ENCODE measurements around the gene ARPC2. TPM values are rescaled to one million over a fixed set of nuclear protein-coding genes. Genes with fewer than 3 reads are reported as not detected.
A peak's percentile ranks its signal among the peaks of the same experiment; 100 is the strongest.
"Not testable (repeated sequence)": the region's sequence is repeated elsewhere in the genome, so short reads cannot be mapped to it uniquely, and the experiment has no call there.

ARPC2 gene
- total and polyA plus RNA-seq, 8 donors: 229 to 452 (median 256) TPM

DNA sequence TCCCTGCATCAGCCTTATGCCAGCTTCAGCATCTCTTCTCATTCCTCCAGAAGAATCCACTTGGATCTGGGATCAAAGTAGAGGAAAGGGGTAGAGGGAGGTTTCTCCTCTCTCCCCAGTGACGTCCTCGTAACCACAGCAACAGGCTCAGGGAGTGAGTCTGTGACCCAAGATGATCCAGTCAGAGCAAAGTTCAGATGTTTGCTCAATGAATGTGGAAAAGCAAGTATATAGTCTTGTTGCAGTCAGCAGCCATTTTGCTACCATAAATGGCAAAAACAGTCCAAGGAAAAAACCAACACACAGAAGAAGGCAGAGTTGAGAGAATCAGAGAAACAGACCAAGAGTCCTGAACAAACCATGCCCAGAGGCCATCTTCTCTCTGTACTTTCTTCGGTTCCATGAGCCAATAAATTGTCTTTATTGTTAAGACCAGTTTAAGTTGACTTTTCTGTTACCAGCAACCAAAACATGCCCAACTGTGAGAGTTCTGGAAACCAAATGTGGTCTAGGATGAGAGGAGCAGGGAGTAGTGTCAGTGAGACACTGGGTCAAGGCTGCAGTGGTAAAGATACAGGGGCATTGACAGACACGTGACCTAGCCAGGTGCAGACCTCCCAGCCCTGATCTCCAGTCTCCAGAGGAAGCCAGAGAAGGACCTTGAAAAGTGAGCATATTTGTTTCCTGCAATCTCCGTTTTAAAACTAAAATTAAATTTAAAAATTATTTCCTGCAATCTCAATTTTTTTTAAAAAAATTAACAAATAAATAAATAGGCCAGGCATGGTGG, 47.0 kb upstream of the ARPC2 start:
- Histone ChIP-seq H3K4me3 (no peak overlapping the region), H3K36me3 (no peaks in the 10 kb centered on the region)
- no peak for DNase-seq

DNA sequence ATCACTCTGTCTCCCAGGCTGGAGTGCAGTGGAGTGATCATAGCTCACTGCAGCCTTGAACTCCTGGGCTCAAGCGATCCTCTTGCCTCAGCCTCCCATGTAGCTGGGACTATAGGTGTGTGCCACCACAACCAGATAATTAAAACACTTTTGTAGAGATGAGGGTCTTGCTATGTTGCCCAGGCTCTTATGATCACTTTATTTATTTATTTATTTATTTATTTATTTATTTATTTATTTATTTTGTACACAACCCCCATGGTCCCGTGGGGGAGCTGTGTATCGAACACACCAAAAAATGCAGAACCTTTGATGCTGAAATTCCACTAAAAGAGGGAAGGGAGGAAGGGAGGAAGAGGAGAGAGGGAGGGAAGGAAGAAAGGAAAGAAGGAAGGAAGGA, 45.2 kb upstream of the ARPC2 start:
- H3K4me3 ChIP-seq; H3K9me3 ChIP-seq; ATAC-seq; DNase-seq; H3K36me3 ChIP-seq; H3K27me3 ChIP-seq; H3K27ac ChIP-seq; intact Hi-C loops (cut with DNase I): not testable (repeated sequence)
- H3K4me1 ChIP-seq: peaks cover 0 to 18% of the 10 kb centered on the region in 2 donors

More for the DNA sequence above, 47.0 kb upstream of the ARPC2 start:
- H3K27me3 ChIP-seq: no peaks in the 10 kb centered on the region
- H3K27ac ChIP-seq: no peak overlapping the region
- peaks cover 0 to 22% of the 10 kb centered on the region in 2 donors for H3K4me1 ChIP-seq
- TF ChIP-seq, protein P1, sequence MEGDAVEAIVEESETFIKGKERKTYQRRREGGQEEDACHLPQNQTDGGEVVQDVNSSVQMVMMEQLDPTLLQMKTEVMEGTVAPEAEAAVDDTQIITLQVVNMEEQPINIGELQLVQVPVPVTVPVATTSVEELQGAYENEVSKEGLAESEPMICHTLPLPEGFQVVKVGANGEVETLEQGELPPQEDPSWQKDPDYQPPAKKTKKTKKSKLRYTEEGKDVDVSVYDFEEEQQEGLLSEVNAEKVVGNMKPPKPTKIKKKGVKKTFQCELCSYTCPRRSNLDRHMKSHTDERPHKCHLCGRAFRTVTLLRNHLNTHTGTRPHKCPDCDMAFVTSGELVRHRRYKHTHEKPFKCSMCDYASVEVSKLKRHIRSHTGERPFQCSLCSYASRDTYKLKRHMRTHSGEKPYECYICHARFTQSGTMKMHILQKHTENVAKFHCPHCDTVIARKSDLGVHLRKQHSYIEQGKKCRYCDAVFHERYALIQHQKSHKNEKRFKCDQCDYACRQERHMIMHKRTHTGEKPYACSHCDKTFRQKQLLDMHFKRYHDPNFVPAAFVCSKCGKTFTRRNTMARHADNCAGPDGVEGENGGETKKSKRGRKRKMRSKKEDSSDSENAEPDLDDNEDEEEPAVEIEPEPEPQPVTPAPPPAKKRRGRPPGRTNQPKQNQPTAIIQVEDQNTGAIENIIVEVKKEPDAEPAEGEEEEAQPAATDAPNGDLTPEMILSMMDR (IDR thresholded peaks at IDR 0.05): no peak
- intact Hi-C loops (cut with DNase I): no loop called here
- no peak for ATAC-seq
- no peaks in the 10 kb centered on the region for H3K9me3 ChIP-seq

DNA sequence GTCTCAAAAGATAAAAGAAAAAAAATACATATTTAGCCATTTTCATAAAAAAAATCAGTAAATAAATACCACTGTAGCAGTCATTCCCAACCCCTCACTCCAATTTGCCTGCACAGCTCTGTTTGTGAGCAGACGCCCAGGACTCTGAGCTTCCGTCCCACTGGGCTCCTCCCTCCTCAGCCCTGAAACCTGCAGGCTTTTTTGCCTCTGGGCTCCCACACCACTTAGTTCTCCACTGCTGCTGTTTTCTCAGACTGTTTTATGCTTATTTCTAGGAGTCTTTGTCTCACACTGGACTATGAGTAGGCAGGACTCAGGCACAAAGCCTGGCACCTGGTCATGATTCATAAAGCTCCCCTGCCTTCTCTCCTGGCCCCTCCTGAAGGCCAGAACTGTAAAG, 44.1 kb upstream of the ARPC2 start:
- Histone ChIP-seq H3K27me3 (no peaks in the 10 kb centered on the region), H3K36me3 (no peaks in the 10 kb centered on the region), H3K9me3 (no peaks in the 10 kb centered on the region), H3K27ac (no peak overlapping the region), H3K4me3 (no peak overlapping the region), H3K4me1 (peaks cover 0 to 12% of the 10 kb centered on the region in 2 donors)
- DNase-seq (no peak), ATAC-seq (no peak)
- intact Hi-C loops (cut with DNase I): no loop called here
- TF ChIP-seq, protein P1 (IDR thresholded peaks at IDR 0.05): no peak

DNA sequence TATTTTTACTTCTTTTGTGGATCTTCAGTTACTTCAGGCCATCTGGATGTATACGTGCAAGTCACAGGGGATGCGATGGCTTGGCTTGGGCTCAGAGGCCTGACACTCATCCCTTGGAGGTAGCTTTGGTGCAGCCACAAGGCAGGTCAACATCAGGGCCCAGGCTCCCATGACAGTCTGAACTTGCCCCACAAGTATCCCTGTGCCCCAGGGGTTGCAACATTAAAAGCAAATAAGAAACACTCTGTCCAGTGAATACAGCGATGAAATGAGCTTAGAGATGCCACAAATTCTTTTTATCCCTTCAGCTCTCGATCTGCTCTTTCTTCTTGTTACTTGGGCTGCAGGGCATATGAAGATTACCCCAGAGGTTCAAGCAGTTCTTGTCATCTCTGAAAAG, 37.2 kb upstream of the ARPC2 start:
- no peaks in the 10 kb centered on the region for H3K27me3 ChIP-seq
- peak; percentile 70 for ATAC-seq
- DNase-seq: no peak
- H3K4me1 ChIP-seq: no peaks in the 10 kb centered on the region
- no peaks in the 10 kb centered on the region for H3K9me3 ChIP-seq
- TF ChIP-seq, protein P1 (IDR thresholded peaks at IDR 0.05): no peak
- no peaks in the 10 kb centered on the region for H3K36me3 ChIP-seq
- intact Hi-C loops (cut with DNase I): loop anchor here in 1 of 2 donors (5.0 kb wide), 1 partner anchor 83 kb away; the partner anchor contains the start of gene GPBAR1
- H3K4me3 ChIP-seq: no peak overlapping the region
- no peak overlapping the region for H3K27ac ChIP-seq

DNA sequence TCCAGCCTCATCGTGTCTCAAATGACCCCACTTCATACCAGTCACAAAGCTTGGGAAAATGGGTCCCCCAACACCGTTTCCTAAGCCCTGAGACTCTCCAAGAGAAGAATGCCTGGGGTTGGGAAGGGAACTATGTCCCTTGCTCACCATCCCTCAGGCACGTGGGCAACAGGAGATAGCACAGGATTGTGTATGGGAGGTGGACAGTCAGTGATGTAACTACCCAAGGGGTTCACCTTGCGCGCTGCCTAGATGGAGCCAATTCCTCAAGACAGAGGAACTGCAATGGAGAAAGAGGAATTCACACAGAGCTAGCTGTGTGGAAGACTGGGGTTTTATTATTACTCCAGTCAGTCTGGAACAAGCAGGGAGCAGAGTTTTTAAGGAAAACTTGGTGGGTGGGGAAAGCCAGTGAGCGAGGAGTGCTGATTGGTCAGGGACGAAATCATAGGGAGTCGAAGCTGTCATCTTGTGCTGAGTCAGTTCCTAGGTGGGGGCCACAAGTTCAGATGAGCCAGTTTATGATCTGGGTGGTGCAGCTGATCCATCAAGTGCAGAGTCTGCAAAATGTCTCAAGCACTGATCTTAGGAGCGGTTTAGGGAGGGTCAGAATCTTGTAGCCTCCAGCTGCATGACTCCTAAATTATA, 36.4 kb upstream of the ARPC2 start:
- Histone ChIP-seq H3K36me3 (no peaks in the 10 kb centered on the region), H3K27ac (no peak overlapping the region), H3K4me3 (no peak overlapping the region), H3K9me3 (no peaks in the 10 kb centered on the region), H3K4me1 (no peaks in the 10 kb centered on the region), H3K27me3 (no peaks in the 10 kb centered on the region)
- intact Hi-C loops (cut with DNase I): loop anchor here in 1 of 2 donors (5.0 kb wide), 1 partner anchor 82 kb away; the partner anchor contains the start of gene GPBAR1
- ATAC-seq: no peak
- TF ChIP-seq, protein P1 (IDR thresholded peaks at IDR 0.05): no peak
- DNase-seq: no peak
